ENCODE data around the gene ETF1.

DNA sequence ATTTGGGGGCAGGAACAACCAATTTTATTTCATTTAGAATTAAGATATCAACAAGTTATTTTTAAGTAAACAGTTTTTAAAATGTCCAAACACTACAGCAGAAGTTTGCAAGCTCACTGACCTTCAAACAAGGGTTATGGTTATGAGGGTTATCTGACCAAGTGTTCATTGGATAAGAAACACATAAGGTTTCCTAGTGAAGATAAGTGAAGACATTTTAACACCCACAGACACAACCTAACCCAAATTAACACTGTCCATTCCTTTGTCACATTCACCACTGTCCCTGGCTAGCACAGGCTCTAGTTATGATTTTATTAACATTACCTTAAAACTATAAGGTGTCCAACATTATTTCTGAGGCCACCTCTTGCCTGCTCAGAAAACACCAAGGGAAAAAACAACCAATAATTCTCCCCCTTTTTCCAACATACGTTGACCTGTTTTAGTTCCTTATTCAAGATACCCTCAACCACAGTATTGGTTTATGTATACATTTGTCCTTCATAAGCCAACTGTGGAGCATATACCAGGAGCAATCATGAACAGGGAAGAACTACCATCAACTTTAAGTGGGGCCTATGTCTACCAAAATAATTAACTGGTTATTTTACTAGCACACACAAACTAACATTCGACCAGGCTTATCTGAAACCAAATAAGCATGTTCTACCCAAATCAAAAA lies 4.0 kb downstream of the ETF1 start:
- TF ChIP-seq, protein P1, sequence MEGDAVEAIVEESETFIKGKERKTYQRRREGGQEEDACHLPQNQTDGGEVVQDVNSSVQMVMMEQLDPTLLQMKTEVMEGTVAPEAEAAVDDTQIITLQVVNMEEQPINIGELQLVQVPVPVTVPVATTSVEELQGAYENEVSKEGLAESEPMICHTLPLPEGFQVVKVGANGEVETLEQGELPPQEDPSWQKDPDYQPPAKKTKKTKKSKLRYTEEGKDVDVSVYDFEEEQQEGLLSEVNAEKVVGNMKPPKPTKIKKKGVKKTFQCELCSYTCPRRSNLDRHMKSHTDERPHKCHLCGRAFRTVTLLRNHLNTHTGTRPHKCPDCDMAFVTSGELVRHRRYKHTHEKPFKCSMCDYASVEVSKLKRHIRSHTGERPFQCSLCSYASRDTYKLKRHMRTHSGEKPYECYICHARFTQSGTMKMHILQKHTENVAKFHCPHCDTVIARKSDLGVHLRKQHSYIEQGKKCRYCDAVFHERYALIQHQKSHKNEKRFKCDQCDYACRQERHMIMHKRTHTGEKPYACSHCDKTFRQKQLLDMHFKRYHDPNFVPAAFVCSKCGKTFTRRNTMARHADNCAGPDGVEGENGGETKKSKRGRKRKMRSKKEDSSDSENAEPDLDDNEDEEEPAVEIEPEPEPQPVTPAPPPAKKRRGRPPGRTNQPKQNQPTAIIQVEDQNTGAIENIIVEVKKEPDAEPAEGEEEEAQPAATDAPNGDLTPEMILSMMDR (IDR thresholded peaks at IDR 0.05), result no peak
- TF ChIP-seq POLR2AphosphoS5 (IDR thresholded peaks at IDR 0.05), result no peak
